Frontal cortex (tissue), 4 donors: Measurements from ENCODE around the gene UBTD1. TPM values are rescaled to one million over a fixed set of nuclear protein-coding genes. Genes with fewer than 3 reads are reported as not detected.
"Not testable (repeated sequence)": the region's sequence is repeated elsewhere in the genome, so short reads cannot be mapped to it uniquely, and the experiment has no call there.

Experiments
- DNase-seq, 2 donors: peaks; one replicate each; pipeline ENCODE4 v3.0.0; 2012; ENCODE audit warnings: low spot score in 2 of 2
- FAIRE-seq: peaks from 2 replicates; lab custom pipeline; 2012; peaks lifted over from hg19 to GRCh38; lab: Jason Lieb, UNC
- total RNA-seq: library from RNA; depleted of rRNA; stranded (reverse); fragments of >200 nt; gene quantifications from one replicate; pipeline ENCODE4 v1.2.3, GENCODE V29; 2014
- donor health status: control.
- donor health status: control.
- donor health status: control.

Gene UBTD1
- total RNA-seq, 1 donor from 2014 or later: 1.6 TPM

GRCh38 chr10:97511711-97512440, 13.2 kb downstream of the UBTD1 start:
- DNase-seq: no peak
- FAIRE-seq: no peak

GRCh38 chr10:97512993-97513392, 14.3 kb downstream of the UBTD1 start:
- no peak for FAIRE-seq

GRCh38 chr10:97514344-97514743, 15.6 kb downstream of the UBTD1 start:
- FAIRE-seq (no peak), DNase-seq (no peak)

More at GRCh38 chr10:97512993-97513392, 14.3 kb downstream of the UBTD1 start:
- DNase-seq: no peak

- DNase-seq (no peak), FAIRE-seq (no peak)
Observed at GRCh38 chr10:97515271-97515978, 16.7 kb downstream of the UBTD1 start.

- DNase-seq: no peak
- no peak for FAIRE-seq
Observed at GRCh38 chr10:97517096-97517750, 18.5 kb downstream of the UBTD1 start.

GRCh38 chr10:97517778-97518300, 19.1 kb downstream of the UBTD1 start:
- no peak for FAIRE-seq

GRCh38 chr10:97518301-97519043, 19.7 kb downstream of the UBTD1 start:
- FAIRE-seq (no peak), DNase-seq (no peak)

More at GRCh38 chr10:97517778-97518300, 19.1 kb downstream of the UBTD1 start:
- no peak for DNase-seq

GRCh38 chr10:97519342-97519741, 20.6 kb downstream of the UBTD1 start:
- FAIRE-seq: no peak
- no peak for DNase-seq

- FAIRE-seq (no peak), DNase-seq (no peak)
Observed at GRCh38 chr10:97520520-97520919, 21.8 kb downstream of the UBTD1 start.

- FAIRE-seq (no peak), DNase-seq (no peak)
Observed at GRCh38 chr10:97520978-97521761, 22.4 kb downstream of the UBTD1 start.

GRCh38 chr10:97522071-97522470, 23.3 kb downstream of the UBTD1 start:
- FAIRE-seq: no peak
- DNase-seq: no peak

- FAIRE-seq (no peak), DNase-seq (no peak)
Observed at GRCh38 chr10:97522937-97523336, 24.2 kb downstream of the UBTD1 start.

GRCh38 chr10:97525086-97525485, 26.4 kb downstream of the UBTD1 start:
- DNase-seq: no peak
- no peak for FAIRE-seq

- DNase-seq (no peak), FAIRE-seq (no peak)
Observed at GRCh38 chr10:97525683-97526110, 27.0 kb downstream of the UBTD1 start.

GRCh38 chr10:97528876-97529275, 30.2 kb downstream of the UBTD1 start:
- not testable (repeated sequence) for DNase-seq, FAIRE-seq

GRCh38 chr10:97529685-97530465, 31.2 kb downstream of the UBTD1 start:
- FAIRE-seq (no peak), DNase-seq (no peak)

GRCh38 chr10:97531401-97531986, 32.8 kb downstream of the UBTD1 start:
- DNase-seq (no peak), FAIRE-seq (no peak)
